ENCODE results near the gene AURKAIP1.

DNA sequence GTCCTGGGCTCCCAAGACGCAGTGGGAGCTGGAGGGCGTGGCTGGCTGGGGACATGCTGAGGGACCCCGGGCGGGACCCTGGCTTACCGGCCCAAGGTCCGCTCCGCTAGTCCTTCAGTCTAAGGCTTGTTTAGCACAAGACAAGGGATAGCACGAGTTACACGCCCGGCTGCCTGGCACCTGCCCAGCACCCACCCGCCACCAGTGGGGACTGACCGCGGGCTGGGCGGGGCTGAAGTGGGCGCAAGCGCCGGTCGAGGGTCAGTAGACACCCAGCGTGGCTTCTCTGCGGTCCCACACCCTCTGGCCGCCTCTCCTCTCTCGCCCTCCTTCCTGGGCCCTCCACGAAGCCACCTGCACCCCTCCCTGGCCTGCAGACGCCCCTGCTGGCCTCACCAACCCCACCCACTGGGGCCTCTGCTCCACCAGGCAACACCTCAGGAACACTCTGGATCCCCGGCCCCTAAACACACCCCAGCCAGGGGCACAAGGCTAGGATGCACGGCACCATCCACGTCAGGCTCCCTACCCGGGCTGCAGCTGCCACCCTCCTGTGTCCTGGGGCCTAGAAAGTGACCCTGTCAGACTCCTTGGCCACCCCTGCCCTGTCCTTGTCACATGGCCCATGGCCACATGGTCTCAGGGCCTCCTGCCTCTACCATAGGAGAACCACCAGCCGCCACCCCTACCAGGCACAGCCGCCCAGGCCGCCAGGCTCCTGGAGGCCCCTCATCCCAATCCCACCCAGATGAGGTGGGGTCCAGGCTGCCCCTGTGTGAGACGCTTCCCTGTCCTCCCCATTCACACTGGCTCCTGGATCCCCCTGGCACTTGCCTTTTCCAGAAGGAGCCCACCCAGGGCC, 37.8 kb downstream of the AURKAIP1 start:
- TF ChIP-seq, protein P1, sequence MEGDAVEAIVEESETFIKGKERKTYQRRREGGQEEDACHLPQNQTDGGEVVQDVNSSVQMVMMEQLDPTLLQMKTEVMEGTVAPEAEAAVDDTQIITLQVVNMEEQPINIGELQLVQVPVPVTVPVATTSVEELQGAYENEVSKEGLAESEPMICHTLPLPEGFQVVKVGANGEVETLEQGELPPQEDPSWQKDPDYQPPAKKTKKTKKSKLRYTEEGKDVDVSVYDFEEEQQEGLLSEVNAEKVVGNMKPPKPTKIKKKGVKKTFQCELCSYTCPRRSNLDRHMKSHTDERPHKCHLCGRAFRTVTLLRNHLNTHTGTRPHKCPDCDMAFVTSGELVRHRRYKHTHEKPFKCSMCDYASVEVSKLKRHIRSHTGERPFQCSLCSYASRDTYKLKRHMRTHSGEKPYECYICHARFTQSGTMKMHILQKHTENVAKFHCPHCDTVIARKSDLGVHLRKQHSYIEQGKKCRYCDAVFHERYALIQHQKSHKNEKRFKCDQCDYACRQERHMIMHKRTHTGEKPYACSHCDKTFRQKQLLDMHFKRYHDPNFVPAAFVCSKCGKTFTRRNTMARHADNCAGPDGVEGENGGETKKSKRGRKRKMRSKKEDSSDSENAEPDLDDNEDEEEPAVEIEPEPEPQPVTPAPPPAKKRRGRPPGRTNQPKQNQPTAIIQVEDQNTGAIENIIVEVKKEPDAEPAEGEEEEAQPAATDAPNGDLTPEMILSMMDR (conservative IDR thresholded peaks at IDR 0.05 in 1 of 2, IDR thresholded peaks at IDR 0.05 in 1 of 2; ENCODE audit: low read depth in 1 of 2, low read length in 2 of 2): no peak
- TF ChIP-seq EZH2 (IDR thresholded peaks at IDR 0.05; ENCODE audit: low read length, missing control alignments): no peak
